NCI-H1048 (cell line): ENCODE results near the gene UBE4B.
"Not testable (repeated sequence)": the region's sequence is repeated elsewhere in the genome, so short reads cannot be mapped to it uniquely, and the experiment has no call there.

ENCODE experiments used
- DNase-seq: peaks from one replicate; lab custom pipeline; 2025; lab: John Stamatoyannopoulos, UW

The UBE4B gene

GRCh38 chr1:10210841-10211804 is 178.4 kb downstream of the UBE4B start:
- no peak for DNase-seq

DNA sequence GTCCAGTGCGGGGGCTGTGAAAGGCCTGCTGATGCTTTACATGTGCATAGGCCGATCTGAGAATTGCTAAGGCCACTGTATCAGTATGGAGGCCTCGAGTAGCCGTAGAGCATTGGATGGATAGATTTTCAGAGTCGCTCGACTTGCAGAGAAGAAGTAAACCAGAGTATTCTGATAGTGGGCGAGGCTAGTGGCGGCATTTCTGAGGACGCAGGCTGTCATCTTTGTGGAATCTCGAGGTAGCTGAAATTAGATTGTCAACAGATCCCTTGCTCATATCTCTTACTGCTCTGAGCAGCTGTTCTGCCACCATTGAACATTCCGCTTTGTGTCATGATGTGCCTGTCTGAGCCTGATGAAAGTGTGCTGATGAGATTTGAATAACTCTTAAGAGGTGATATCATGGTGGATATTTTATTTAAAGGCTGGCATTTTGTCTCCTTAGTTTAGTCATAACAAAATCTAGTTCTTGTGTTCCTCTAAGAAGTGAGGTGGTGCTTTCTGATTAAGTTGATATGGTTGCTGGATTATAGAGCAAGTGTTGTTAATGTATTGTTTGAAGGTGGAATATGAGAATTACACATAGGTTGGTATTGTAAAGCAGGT is 179.2 kb downstream of the UBE4B start:
- no peak for DNase-seq

DNA sequence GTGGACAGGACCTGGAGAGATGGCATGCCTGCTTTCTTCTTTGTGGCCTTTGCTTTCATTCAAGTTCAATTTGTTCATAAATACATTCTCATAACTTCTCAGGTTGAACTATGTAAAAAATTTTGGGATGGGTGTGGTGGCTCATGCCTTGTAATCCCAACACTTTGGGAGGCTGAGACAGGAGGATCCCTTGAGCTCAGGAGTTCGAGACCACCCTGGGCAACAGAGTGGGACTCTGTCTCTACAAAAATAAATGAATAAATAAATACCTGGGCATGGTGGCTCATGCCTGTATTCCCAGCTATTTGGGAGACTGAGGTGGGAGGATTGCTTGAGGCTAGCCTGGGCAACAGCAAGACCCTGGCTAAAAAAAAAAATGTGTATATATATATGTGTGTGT is 179.7 kb downstream of the UBE4B start:
- DNase-seq, result no peak

DNA sequence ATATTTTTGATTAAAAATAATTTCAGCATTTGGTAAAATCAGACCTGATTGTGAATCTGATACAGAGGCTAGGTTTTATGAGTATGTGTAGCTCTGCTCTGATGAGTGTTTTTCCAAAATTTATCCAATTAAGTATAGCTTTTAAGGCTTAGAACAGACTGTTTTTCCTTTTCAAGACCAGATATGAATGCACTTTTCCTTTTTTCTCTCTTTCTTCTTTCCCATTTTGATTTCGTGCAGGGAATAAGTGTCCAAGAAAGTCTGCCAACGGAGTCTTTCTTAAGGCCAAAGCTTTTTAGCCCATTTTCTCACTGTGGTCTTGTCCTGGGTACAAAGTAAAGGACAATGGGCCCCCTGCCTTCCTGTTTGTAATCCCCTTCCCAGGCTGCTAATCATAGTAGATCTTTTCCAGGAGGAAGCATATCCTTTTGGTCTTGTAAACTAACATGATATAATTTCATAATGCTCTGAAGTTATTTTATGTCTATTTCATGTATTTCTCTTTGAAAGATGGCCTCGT is 180.5 kb downstream of the UBE4B start:
- no peak for DNase-seq

- DNase-seq, result no peak
These were observed 183.5 kb downstream of the UBE4B start for GRCh38 chr1:10216090-10216749.

- DNase-seq, result no peak
These were observed 185.1 kb downstream of the UBE4B start for GRCh38 chr1:10217748-10218441.

DNA sequence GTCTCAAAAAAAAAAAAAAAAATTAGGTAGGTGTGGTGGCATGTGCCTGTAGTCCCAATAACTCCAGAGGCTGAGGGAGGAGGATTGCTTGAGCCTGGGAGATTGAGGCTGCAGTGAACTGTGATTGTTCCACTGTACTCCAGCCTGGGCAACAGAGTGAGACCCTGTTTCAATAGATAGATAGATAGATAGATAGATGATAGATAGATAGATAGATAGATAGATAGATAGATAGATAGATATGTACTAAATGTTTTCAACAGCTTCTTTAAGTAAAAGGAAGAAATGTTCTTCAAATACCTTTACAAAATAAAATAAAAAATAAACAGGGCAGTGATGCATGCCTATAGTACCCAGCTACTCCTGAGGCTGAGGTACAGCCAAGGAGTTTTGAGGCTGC is 187.4 kb downstream of the UBE4B start:
- no peak for DNase-seq

DNA sequence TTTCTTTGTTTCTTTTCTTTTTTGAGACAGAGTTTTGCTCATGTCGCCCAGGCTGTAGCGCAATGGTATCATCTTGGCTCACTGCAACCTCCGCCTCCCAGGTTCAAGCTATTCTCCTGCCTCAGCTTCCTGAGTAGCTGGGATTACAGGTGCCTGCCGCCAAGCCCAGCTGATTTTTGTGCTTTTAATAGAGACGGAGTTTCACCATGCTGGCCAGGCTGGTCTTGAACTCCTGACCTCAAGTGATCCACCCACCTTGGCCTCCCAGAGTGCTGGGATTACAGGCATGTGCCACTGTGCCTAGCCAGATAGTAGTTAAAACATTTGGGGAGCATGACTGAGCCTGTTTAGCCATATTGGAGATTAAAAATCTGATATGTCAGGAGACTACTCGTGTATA is 187.9 kb downstream of the UBE4B start:
- DNase-seq, result not testable (repeated sequence)

DNA sequence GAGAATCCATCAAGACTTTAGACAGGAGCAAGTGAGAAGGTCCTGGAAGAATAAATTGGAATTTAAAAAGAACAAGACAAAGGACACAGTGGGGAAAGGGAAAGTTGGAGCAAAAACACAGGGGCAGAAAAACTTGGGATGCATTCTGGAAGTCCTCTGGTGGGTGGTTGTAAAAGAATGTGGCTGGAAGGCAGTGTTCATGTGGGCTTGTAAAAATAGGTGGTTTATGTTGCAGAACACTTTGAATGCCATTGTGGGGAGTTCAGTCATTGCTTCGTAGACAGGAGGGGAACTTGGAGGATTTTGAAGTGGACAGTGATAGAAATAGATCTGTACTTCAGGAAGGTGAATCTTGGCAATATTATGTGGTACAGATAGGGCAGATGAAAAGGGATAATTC is 192.8 kb downstream of the UBE4B start:
- DNase-seq, result no peak

DNA sequence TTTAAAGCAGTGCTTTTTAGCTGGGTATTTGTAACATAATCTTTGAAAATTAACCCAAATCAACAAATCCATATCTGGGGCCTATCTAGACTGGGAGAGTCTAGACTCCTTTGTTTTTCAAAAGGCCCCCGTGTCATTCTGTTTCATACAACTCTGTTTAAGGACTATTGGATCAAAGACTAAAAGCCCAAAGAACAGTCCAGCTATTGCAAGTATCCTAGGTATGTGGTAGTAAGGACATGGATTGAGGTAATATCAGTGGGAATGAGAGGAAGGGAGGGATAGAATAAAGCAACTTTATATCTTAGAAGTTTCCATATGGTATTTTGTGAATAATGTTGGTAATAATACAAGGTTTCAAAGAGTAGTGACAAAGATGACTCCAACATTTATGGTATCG is 195.8 kb downstream of the UBE4B start:
- no peak for DNase-seq

GRCh38 chr1:10229903-10230302 is 197.1 kb downstream of the UBE4B start:
- DNase-seq, result no peak
